HCT116 (cell line): Measurements from ENCODE around the gene PRDM8. TPM values are rescaled to one million over a fixed set of nuclear protein-coding genes. Genes with fewer than 3 reads are reported as not detected.

Source experiments
- ATAC-seq: fragments of 200-7000 bp; cut with Tn5 transposase; 2 replicates; pipeline ENCODE4 v1.9.1; 2020; ENCODE audit warnings: mild to moderate bottlenecking, moderate library complexity
- BruUV-seq: library from RNA; stranded (reverse); fragments of 400-500 nt; replicated peaks from 2 replicates; lab custom pipeline; 2021; lab: Mats Ljungman, UMichigan
- CTCF ChIA-PET: fragments of 300-600 bp; sonication (Branson Sonifier 250); formaldehyde crosslinking; loops from one replicate; lab custom pipeline; 2021; ENCODE audit warnings: antibody characterized with exemption; lab: Charles Lee
- POLR2A ChIA-PET: fragments of 300-600, 350-600 bp; sonication (Branson Sonifier 250); formaldehyde crosslinking; loops from one replicate; lab custom pipeline; 2021; ENCODE audit warnings: antibody characterized with exemption; lab: Charles Lee
- RAD21 ChIA-PET, 2 experiments: fragments of 300-600 bp; sonication (Branson Sonifier 250); formaldehyde crosslinking; loops; one replicate each; lab custom pipeline; 2023; ENCODE audit warnings: low total read pairs in 2 of 2; ENCODE audit not compliant: uncharacterized antibody in 2 of 2, unreplicated experiment in 2 of 2, low non-redundant PET in 1 of 2; lab: Charles Lee
- DNase-seq: peaks from one replicate; pipeline ENCODE4 v3.0.0-alpha.2; 2010; ENCODE audit warnings: low read depth, low spot score
- H2AFZ ChIP-seq: fragments of 200-600 bp; shearing (Covaris generic), sonication (generic); 2 replicates; pipeline ENCODE4 v1.6.1; 2017; ENCODE audit warnings: low read depth, mixed run types, mixed read lengths, antibody characterized with exemption, low read length; ENCODE audit not compliant: poor library complexity, severe bottlenecking
- H3K27ac ChIP-seq: 2 replicates; pipeline ENCODE4 v1.5.1; 2012; ENCODE audit warnings: low read depth, low read length
- H3K27me3 ChIP-seq: fragments of 200-600 bp; sonication (generic); 2 replicates; pipeline ENCODE4 v1.6.1; 2016; ENCODE audit warnings: mixed run types, low read length, mixed read lengths; ENCODE audit not compliant: insufficient read depth
- H3K36me3 ChIP-seq, 2 experiments: fragments of 200-500 bp in 1 of 2; fragments of 200-600 bp in 1 of 2; sonication (Bioruptor generic) in 1 of 2; sonication (generic) in 1 of 2; 2 replicates each; pipeline versions ENCODE4 v1.5.1 to v1.6.1; 2014 to 2016; ENCODE audit warnings: low read length in 2 of 2, inconsistent platforms in 1 of 2, mixed read lengths in 1 of 2, mixed run types in 1 of 2; ENCODE audit not compliant: insufficient read depth in 2 of 2, control insufficient read depth in 1 of 2
- H3K4me1 ChIP-seq, 2 experiments: fragments of 200-600 bp in 1 of 2; sonication (generic) in 1 of 2; 2 replicates each; pipeline versions ENCODE4 v1.5.1 to v1.6.1; 2012 to 2017; ENCODE audit warnings: low read length in 2 of 2, inconsistent platforms in 1 of 2, mild to moderate bottlenecking in 1 of 2, mixed read lengths in 1 of 2, mixed run types in 1 of 2, moderate library complexity in 1 of 2; ENCODE audit not compliant: insufficient read depth in 2 of 2, control insufficient read depth in 1 of 2
- H3K4me2 ChIP-seq: fragments of 200-600 bp; sonication (generic); 2 replicates; pipeline ENCODE4 v1.6.1; 2017; ENCODE audit warnings: mixed run types, low read length, mixed read lengths
- H3K4me3 ChIP-seq, 2 experiments: fragments of 200-600 bp in 1 of 2; sonication (generic) in 1 of 2; replicated peaks in 1 of 2; 2 replicates each; pipeline ENCODE4 v1.5.1; 2011 to 2016; ENCODE audit warnings: low read length in 2 of 2, control low read depth in 1 of 2, low read depth in 1 of 2, mild to moderate bottlenecking in 1 of 2, mixed read lengths in 1 of 2, mixed run types in 1 of 2
- H3K79me2 ChIP-seq: fragments of 200-600 bp; sonication (generic); 2 replicates; pipeline ENCODE4 v1.6.1; 2017; ENCODE audit warnings: mild to moderate bottlenecking, mixed run types, low read length, moderate library complexity, mixed read lengths; ENCODE audit not compliant: insufficient read depth
- H3K9ac ChIP-seq: fragments of 200-600 bp; sonication (generic); 2 replicates; pipeline ENCODE4 v1.6.1; 2016; ENCODE audit warnings: low read length, mixed read lengths
- H3K9me2 ChIP-seq: fragments of 200-600 bp; sonication (generic), shearing (Covaris generic); 2 replicates; pipeline ENCODE4 v1.6.1; 2017; ENCODE audit warnings: mixed run types, mild to moderate bottlenecking, moderate library complexity; ENCODE audit not compliant: insufficient read depth
- H3K9me3 ChIP-seq, 2 experiments: fragments of 200-500 bp in 1 of 2; fragments of 200-600 bp in 1 of 2; sonication (Bioruptor generic) in 1 of 2; sonication (generic) in 1 of 2; 2 replicates each; pipeline ENCODE4 v1.6.1; 2014 to 2017; ENCODE audit warnings: low read length in 2 of 2, mixed read lengths in 2 of 2, inconsistent platforms in 1 of 2, low read depth in 1 of 2, mild to moderate bottlenecking in 1 of 2, mixed run types in 1 of 2, moderate library complexity in 1 of 2; ENCODE audit not compliant: control insufficient read depth in 1 of 2, insufficient read depth in 1 of 2
- H4K20me1 ChIP-seq: fragments of 200-600 bp; sonication (generic), shearing (Covaris generic); 2 replicates; pipeline ENCODE4 v1.6.1; 2017; ENCODE audit warnings: mixed run types, mild to moderate bottlenecking, moderate library complexity; ENCODE audit not compliant: insufficient read depth
- FOSL1 ChIP-seq: IDR thresholded peaks from 2 replicates; pipeline ENCODE4 v1.6.1; 2012; ENCODE audit warnings: low read depth
- POLR2AphosphoS5 ChIP-seq: IDR thresholded peaks from 2 replicates; pipeline ENCODE4 v1.6.1; 2011; ENCODE audit warnings: mild to moderate bottlenecking, low read depth, low read length, moderate library complexity
- REST ChIP-seq: IDR thresholded peaks from 2 replicates; pipeline ENCODE4 v1.6.1; 2012; ENCODE audit warnings: low read depth
- SP1 ChIP-seq: IDR thresholded peaks from 2 replicates; pipeline ENCODE4 v1.6.1; 2012; ENCODE audit warnings: low read depth
- ZFX ChIP-seq: fragments of 450-650 bp; IDR thresholded peaks from 2 replicates; pipeline ENCODE4 v1.6.1; 2017
- intact Hi-C: fragments of 100-400 bp; cut with micrococcal nuclease; formaldehyde crosslinking; loops from 2 replicates; pipeline ENCODE4 v1.10.0; 2022
- total RNA-seq: library from RNA; stranded (reverse); gene quantifications from one replicate; pipeline ENCODE4 v1.2.1, GENCODE V29; 2021; ENCODE audit not compliant: unreplicated experiment

Gene PRDM8
- total RNA-seq, 1 experiment from 2014 or later, result 1.4 TPM

- H3K9ac ChIP-seq, result no peak overlapping the region
- no peak for DNase-seq
- H3K36me3 ChIP-seq, result no peaks in the 10 kb centered on the region
- H2AFZ ChIP-seq, result no peak overlapping the region
- no peak overlapping the region for H3K27ac ChIP-seq
- no peaks in the 10 kb centered on the region for H4K20me1 ChIP-seq
- ATAC-seq, result no peak
- H3K4me2 ChIP-seq, result peak overlapping the region; percentile 78; the same call in 1 of the 2 replicates
- RAD21 ChIA-PET, result no interaction called here
- BruUV-seq, result no TSS peak
- intact Hi-C loops, result no loop called here
- H3K9me3 ChIP-seq, result no peaks in the 10 kb centered on the region
- H3K4me3 ChIP-seq, result no peak overlapping the region
- peaks cover 2 to 11% of the 10 kb centered on the region in 2 experiments; a peak in 3 of 4 replicates for H3K4me1 ChIP-seq
- H3K27me3 ChIP-seq, result no peaks in the 10 kb centered on the region
- no peaks in the 10 kb centered on the region for H3K79me2 ChIP-seq
- POLR2A ChIA-PET, result interaction anchor here (0.6 to 0.8 kb wide), 2 partner anchors 77 to 109 kb away, joined by 3 to 4 read pairs; no protein-coding TSS in a partner anchor
- no peaks in the 10 kb centered on the region for H3K9me2 ChIP-seq
- no peak for TF ChIP-seq POLR2AphosphoS5
- CTCF ChIA-PET, result interaction anchor here (0.9 to 1.5 kb wide), 4 partner anchors 8 to 77 kb away, joined by 5 to 9 read pairs (median 7); no protein-coding TSS in a partner anchor
Measured at GRCh38 chr4:80202741-80203553, 5.6 kb downstream of the PRDM8 start.

GRCh38 chr4:80204433-80205011 lies 7.2 kb downstream of the PRDM8 start:
- no peak overlapping the region for H3K4me3 ChIP-seq
- ChIA-PET POLR2A (no interaction called here), CTCF (no interaction called here), RAD21 (no interaction called here)
- no peak for DNase-seq
- H3K36me3 ChIP-seq, result no peaks in the 10 kb centered on the region
- H3K9ac ChIP-seq, result no peak overlapping the region
- no peaks in the 10 kb centered on the region for H3K9me2 ChIP-seq
- BruUV-seq, result no TSS peak
- H3K27me3 ChIP-seq, result no peaks in the 10 kb centered on the region
- H3K27ac ChIP-seq, result no peak overlapping the region
- peaks cover 2 to 11% of the 10 kb centered on the region in 2 experiments; a peak in 3 of 4 replicates for H3K4me1 ChIP-seq
- TF ChIP-seq SP1 (no peak), REST (no peak), FOSL1 (no peak), ZFX (no peak)
- H3K9me3 ChIP-seq, result no peaks in the 10 kb centered on the region
- H3K79me2 ChIP-seq, result no peaks in the 10 kb centered on the region
- no peak overlapping the region for H2AFZ ChIP-seq
- intact Hi-C loops, result no loop called here
- ATAC-seq, result no peak
- no peak overlapping the region for H3K4me2 ChIP-seq
- no peaks in the 10 kb centered on the region for H4K20me1 ChIP-seq
